PC-9 (cell line): Measurements from ENCODE around the gene FNDC1. TPM values are rescaled to one million over a fixed set of nuclear protein-coding genes. Genes with fewer than 3 reads are reported as not detected.

ENCODE experiments used
- BruUV-seq: library from RNA; stranded (reverse); fragments of 400-500 nt; replicated peaks from 2 replicates; lab custom pipeline; 2021; lab: Mats Ljungman, UMichigan
- CTCF ChIA-PET: fragments of 300-600 bp; sonication (Branson Sonifier 250); formaldehyde crosslinking; loops from one replicate; lab custom pipeline; 2022; ENCODE audit warnings: antibody characterized with exemption; lab: Charles Lee
- POLR2A ChIA-PET: fragments of 300-600 bp; sonication (Branson Sonifier 250); formaldehyde crosslinking; loops from one replicate; lab custom pipeline; 2022; ENCODE audit warnings: antibody characterized with exemption; ENCODE audit not compliant: unreplicated experiment; lab: Charles Lee
- DNase-seq, 2 experiments: peaks; one replicate each; pipeline versions ENCODE4 v3.0.0 to v3.0.0-alpha.2; 2015 to 2022; ENCODE audit warnings: mixed read lengths in 1 of 2
- H2AFZ ChIP-seq: fragments of 200-600 bp; sonication (generic); 2 replicates; pipeline ENCODE4 v1.8.1; 2017; ENCODE audit warnings: antibody characterized with exemption
- H3F3A ChIP-seq: fragments of 200-600 bp; sonication (generic); 2 replicates; pipeline ENCODE4 v1.8.1; 2017; ENCODE audit warnings: antibody characterized with exemption, mild to moderate bottlenecking, low read depth; ENCODE audit not compliant: insufficient read depth
- H3K27ac ChIP-seq: fragments of 200-600 bp; sonication (generic); 2 replicates; pipeline ENCODE4 v1.6.1; 2016; ENCODE audit warnings: mixed run types
- H3K27me3 ChIP-seq: fragments of 200-600 bp; sonication (generic); 2 replicates; pipeline ENCODE4 v1.6.1; 2016; ENCODE audit warnings: low read depth, mixed run types; ENCODE audit not compliant: insufficient read depth
- H3K36me3 ChIP-seq: fragments of 200-600 bp; sonication (generic); 2 replicates; pipeline ENCODE4 v1.6.1; 2016; ENCODE audit warnings: low read depth, mixed run types
- H3K4me1 ChIP-seq: fragments of 200-600 bp; sonication (generic); replicated peaks from 2 replicates; pipeline ENCODE4 v1.6.1; 2016; ENCODE audit warnings: mixed run types; ENCODE audit not compliant: insufficient read depth
- H3K4me2 ChIP-seq: fragments of 200-600 bp; sonication (generic); 2 replicates; pipeline ENCODE4 v1.6.1; 2017; ENCODE audit warnings: mixed run types
- H3K4me3 ChIP-seq: fragments of 200-600 bp; sonication (generic); 2 replicates; pipeline ENCODE4 v1.6.1; 2016; ENCODE audit warnings: mixed run types
- H3K79me2 ChIP-seq: fragments of 200-600 bp; sonication (generic); 2 replicates; pipeline ENCODE4 v1.6.1; 2017; ENCODE audit warnings: low read depth, mixed run types
- H3K9me2 ChIP-seq: fragments of 200-600 bp; sonication (generic); 2 replicates; pipeline ENCODE4 v1.8.1; 2017; ENCODE audit warnings: mild to moderate bottlenecking; ENCODE audit not compliant: insufficient read depth
- H3K9me3 ChIP-seq: fragments of 200-600 bp; sonication (generic); 2 replicates; pipeline ENCODE4 v1.8.1; 2016; ENCODE audit warnings: low read depth; ENCODE audit not compliant: insufficient read depth
- H4K20me1 ChIP-seq: fragments of 200-600 bp; sonication (generic); 2 replicates; pipeline ENCODE4 v1.8.1; 2017; ENCODE audit not compliant: insufficient read depth
- EZH2 ChIP-seq: fragments of 200-600 bp; sonication (generic); IDR thresholded peaks from 2 replicates; pipeline ENCODE4 v1.8.0; 2017; ENCODE audit warnings: antibody characterized with exemption, low read depth
- intact Hi-C: fragments of 100-400 bp; cut with micrococcal nuclease; formaldehyde crosslinking; loops from one replicate; pipeline ENCODE4 v1.10.0; 2022; ENCODE audit not compliant: unreplicated experiment
- total RNA-seq: library from RNA; stranded (reverse); gene quantifications from 2 replicates; pipeline ENCODE4 v1.2.3, GENCODE V29; 2021
- TF ChIP-seq, protein P1 (sequence below): fragments of 200-600 bp; sonication (generic); conservative IDR thresholded peaks from 2 replicates; pipeline ENCODE4 v1.6.1; 2017; ENCODE audit warnings: mixed run types, antibody characterized with exemption, mild to moderate bottlenecking, moderate library complexity

Gene FNDC1
- total RNA-seq, 1 experiment from 2014 or later = not detected

DNA sequence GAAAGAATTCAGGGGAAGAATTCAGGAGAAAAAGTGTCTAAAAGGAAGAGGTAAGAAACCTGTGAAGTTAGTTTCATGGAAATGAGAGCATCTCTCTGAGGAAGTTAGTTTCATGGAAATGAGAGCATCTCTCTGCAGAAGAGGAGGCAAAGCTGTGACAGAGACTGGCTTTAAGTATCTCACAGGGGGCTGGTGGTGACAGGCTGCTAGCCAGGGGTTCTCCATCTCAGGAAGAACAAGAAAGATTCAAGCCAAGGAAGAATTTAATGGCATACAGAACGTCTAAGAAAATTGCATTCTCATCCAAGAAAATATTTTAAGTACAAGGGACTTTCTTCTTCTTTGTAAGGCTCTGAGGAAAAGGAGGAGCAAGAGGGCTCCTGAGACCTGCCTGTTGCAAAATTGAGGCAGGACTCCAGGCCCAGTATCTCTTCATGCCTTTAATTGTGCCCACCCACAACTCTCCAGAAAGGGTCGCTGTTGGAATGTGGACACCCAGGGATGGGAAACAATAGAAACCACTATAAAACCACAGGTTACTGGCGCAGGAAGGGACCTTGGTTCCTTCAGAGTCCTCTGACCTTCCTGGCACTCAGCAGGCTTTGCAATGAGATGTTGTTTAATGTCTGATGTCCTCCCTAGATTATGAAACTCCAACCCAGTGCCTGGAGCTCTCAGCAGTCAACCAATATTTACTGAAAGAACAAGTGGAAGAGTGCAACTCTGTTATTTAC is 136.8 kb downstream of the FNDC1 start:
- no peaks in the 10 kb centered on the region for H3F3A ChIP-seq
- H2AFZ ChIP-seq = no peak overlapping the region
- H3K4me1 ChIP-seq = no peaks in the 10 kb centered on the region
- no peaks in the 10 kb centered on the region for H4K20me1 ChIP-seq
- CTCF ChIA-PET = no interaction called here
- POLR2A ChIA-PET = no interaction called here
- no peaks in the 10 kb centered on the region for H3K36me3 ChIP-seq
- no peak overlapping the region for H3K27ac ChIP-seq
- H3K9me3 ChIP-seq = no peaks in the 10 kb centered on the region
- intact Hi-C loops = no loop called here
- H3K9me2 ChIP-seq = no peaks in the 10 kb centered on the region
- H3K4me2 ChIP-seq = no peak overlapping the region
- no peak overlapping the region for H3K4me3 ChIP-seq
- TF ChIP-seq EZH2 = no peak
- TF ChIP-seq, protein P1, sequence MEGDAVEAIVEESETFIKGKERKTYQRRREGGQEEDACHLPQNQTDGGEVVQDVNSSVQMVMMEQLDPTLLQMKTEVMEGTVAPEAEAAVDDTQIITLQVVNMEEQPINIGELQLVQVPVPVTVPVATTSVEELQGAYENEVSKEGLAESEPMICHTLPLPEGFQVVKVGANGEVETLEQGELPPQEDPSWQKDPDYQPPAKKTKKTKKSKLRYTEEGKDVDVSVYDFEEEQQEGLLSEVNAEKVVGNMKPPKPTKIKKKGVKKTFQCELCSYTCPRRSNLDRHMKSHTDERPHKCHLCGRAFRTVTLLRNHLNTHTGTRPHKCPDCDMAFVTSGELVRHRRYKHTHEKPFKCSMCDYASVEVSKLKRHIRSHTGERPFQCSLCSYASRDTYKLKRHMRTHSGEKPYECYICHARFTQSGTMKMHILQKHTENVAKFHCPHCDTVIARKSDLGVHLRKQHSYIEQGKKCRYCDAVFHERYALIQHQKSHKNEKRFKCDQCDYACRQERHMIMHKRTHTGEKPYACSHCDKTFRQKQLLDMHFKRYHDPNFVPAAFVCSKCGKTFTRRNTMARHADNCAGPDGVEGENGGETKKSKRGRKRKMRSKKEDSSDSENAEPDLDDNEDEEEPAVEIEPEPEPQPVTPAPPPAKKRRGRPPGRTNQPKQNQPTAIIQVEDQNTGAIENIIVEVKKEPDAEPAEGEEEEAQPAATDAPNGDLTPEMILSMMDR = no peak
- BruUV-seq = no TSS peak
- DNase-seq = no peak
- peaks cover 22% of the 10 kb centered on the region for H3K27me3 ChIP-seq
- no peaks in the 10 kb centered on the region for H3K79me2 ChIP-seq

DNA sequence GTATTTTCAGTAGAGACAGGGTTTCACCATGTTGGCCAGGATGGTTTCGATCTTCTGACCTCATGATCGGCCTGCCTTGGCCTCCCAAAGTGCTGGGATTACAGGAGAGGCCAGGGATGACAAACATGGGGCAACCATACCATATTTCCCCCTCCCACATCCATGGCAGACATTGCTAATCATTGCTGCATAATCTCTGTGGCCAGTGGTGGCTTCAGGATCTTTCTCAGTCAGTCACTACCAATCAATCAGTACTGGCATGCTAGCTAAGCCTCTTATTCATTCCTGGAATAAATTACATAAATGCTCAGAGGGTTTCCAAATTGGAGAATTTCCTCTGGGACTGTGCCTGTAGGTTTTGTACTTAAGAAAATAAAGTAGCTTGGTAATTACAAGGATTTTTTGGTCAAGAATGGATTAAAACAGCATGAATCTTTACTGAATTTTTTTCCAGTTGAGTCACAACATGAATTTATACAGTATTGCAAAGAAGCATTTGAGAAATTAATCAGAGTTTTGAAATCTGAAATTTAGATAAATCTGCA is 138.1 kb downstream of the FNDC1 start:
- CTCF ChIA-PET = no interaction called here
- H2AFZ ChIP-seq = no peak overlapping the region
- no peak for TF ChIP-seq EZH2
- TF ChIP-seq, protein P1 = no peak

DNA sequence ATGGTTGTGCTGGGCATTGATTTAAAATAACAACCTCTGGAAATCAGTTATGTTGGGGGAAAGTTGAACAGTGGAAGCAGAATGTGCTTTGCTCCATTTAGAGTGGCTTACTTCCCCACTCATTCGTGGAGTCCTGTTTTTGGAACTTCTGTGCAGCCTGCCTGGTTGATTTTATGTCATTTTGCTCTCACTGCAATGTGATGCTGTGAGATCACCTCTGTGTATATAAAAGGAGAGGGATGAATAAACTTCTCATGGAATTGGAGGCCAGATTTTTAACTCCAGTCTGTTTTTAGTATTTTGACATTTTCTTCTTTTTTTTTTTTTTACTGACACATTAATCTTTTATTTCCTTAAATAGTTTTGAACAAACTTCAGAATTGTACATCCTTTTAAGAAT is 139.0 kb downstream of the FNDC1 start:
- no peaks in the 10 kb centered on the region for H4K20me1 ChIP-seq
- H3K4me1 ChIP-seq = no peaks in the 10 kb centered on the region
- no peak overlapping the region for H2AFZ ChIP-seq
- intact Hi-C loops = no loop called here
- TF ChIP-seq, protein P1 = no peak
- no peak for TF ChIP-seq EZH2
- no peak for DNase-seq
- H3F3A ChIP-seq = no peaks in the 10 kb centered on the region
- H3K79me2 ChIP-seq = no peaks in the 10 kb centered on the region
- ChIA-PET CTCF (no interaction called here), POLR2A (no interaction called here)
- no peaks in the 10 kb centered on the region for H3K9me2 ChIP-seq
- peaks cover 16% of the 10 kb centered on the region for H3K27me3 ChIP-seq
- no peak overlapping the region for H3K4me2 ChIP-seq
- no TSS peak for BruUV-seq
- no peak overlapping the region for H3K4me3 ChIP-seq
- no peaks in the 10 kb centered on the region for H3K9me3 ChIP-seq
- H3K27ac ChIP-seq = no peak overlapping the region
- no peaks in the 10 kb centered on the region for H3K36me3 ChIP-seq

More for the DNA sequence above, 138.1 kb downstream of the FNDC1 start:
- intact Hi-C loops = no loop called here
- Histone ChIP-seq H3K4me2 (no peak overlapping the region), H3K79me2 (no peaks in the 10 kb centered on the region), H4K20me1 (no peaks in the 10 kb centered on the region), H3K27ac (no peak overlapping the region), H3F3A (no peaks in the 10 kb centered on the region), H3K9me3 (no peaks in the 10 kb centered on the region), H3K4me1 (no peaks in the 10 kb centered on the region), H3K27me3 (peaks cover 11% of the 10 kb centered on the region; the same call in 1 of the 2 replicates), H3K9me2 (no peaks in the 10 kb centered on the region), H3K4me3 (no peak overlapping the region), H3K36me3 (no peaks in the 10 kb centered on the region)
- POLR2A ChIA-PET = no interaction called here
- no peak for DNase-seq
- no TSS peak for BruUV-seq
